Left renal cortex interstitium (tissue), 4 donors: ENCODE data around the gene GNA15. TPM values are rescaled to one million over a fixed set of nuclear protein-coding genes. Genes with fewer than 3 reads are reported as not detected.
"Not testable (repeated sequence)": the region's sequence is repeated elsewhere in the genome, so short reads cannot be mapped to it uniquely, and the experiment has no call there.

Source experiments
- DNase-seq, 4 donors: peaks; one replicate each; pipeline ENCODE4 v3.0.0-alpha.2; 2013; ENCODE audit warnings: low read depth in 4 of 4, low spot score in 2 of 4, missing footprints in 1 of 4
- polyA plus RNA-seq, 4 donors: library from polyadenylated mRNA; unstranded; fragments of 120-200 nt; gene quantifications; one replicate each; pipeline ENCODE4 v1.2.1, GENCODE V29; 2013; ENCODE audit not compliant: insufficient read length in 4 of 4

Gene GNA15
- polyA plus RNA-seq, 4 donors, result 0.64 to 1.3 (median 0.97) TPM

GRCh38 chr19:3148503-3148902 lies 12.7 kb downstream of the GNA15 start:
- DNase-seq, result no peak

- no peak for DNase-seq
Observed at GRCh38 chr19:3149089-3149488, 13.3 kb downstream of the GNA15 start.

DNA sequence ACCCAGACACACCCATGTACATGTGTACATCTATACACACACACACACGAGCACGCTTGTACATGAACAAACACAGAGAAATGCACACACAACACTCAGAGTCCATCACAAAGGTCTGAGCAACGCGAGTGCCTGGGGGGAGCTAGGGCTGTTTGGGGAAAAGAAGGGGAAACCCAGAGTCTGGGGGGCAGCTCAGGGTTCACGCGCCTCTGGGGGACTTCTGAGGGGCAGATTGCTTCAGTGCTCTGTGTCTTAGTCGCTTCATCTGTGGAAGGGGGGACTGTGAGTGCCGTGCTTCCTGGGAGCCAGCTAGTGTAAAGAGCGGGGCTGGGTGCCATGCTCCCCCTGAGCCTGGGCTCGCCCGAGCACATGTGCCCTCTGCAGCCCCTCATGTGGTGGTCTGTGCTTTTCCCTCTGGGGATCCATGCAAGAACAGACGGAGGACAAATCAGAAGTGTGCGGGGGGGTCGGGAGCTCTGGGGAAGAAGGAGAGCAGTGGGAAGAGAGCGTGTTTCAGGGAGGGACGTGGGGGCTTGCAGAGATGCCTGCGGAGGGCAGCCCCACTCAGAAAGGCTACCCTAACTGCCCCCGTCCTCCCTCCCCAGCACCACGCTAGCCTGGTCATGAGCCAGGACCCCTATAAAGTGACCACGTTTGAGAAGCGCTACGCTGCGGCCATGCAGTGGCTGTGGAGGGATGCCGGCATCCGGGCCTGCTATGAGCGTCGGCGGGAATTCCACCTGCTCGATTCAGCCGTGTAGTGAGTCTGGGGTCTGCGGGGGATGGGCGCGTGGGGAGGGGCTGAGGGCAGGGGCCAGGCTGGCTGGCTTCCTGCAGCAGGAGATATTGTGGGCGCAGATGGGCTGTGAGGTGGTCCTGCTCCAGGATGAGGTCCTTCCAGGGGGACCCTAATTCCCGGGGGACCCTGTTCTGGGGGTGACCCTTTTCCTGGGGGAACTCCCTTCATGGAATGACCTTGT lies 14.0 kb downstream of the GNA15 start:
- DNase-seq, result no peak

DNA sequence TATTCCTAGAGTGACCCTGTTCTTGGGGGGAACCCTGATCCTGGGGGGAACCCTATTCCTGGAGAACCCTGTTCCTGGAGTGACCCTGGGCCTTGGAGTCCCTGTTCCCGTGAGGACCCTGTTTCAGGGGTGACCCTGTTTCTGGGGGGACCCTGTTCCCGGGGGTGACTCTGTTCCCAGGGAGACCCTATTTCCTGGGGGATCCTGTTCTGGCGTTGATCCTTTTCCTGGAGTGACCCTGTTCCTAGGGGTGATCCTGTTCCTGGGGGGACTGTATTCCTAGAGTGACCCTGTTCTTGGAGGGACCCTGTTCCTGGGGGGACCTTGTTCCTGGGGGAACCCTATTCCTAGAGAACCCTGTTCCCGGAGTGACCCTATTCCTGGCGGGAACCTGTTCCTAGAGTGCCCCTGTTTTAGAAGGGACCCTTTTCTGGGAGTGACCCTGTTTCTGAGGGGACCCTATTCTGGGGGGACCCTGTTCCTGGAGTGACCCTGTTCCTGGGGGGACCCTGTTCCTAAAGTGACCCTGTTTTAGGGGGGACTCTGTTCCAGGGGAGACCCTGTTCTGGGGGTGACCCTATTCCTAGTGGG lies 15.0 kb downstream of the GNA15 start:
- DNase-seq, result no peak

GRCh38 chr19:3151563-3152418 lies 16.0 kb downstream of the GNA15 start:
- DNase-seq, result no peak

DNA sequence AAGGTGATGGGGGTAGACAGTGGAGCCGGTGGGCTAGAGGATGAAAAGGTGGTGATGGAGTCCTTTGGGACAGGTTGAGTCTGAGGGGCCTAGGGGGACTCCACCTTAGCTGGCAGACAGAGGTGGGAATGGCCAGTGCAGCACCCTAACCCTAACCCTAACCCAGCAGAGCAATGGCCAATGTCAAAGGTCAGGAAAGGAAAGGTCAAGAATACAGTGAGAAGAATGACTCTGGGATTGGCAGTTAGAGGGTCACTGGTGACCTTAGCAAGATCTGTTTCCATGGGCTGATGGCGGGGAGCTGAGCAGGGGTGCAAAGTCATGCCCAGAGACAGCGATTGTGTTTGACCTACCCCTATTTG lies 16.6 kb downstream of the GNA15 start:
- no peak for DNase-seq

DNA sequence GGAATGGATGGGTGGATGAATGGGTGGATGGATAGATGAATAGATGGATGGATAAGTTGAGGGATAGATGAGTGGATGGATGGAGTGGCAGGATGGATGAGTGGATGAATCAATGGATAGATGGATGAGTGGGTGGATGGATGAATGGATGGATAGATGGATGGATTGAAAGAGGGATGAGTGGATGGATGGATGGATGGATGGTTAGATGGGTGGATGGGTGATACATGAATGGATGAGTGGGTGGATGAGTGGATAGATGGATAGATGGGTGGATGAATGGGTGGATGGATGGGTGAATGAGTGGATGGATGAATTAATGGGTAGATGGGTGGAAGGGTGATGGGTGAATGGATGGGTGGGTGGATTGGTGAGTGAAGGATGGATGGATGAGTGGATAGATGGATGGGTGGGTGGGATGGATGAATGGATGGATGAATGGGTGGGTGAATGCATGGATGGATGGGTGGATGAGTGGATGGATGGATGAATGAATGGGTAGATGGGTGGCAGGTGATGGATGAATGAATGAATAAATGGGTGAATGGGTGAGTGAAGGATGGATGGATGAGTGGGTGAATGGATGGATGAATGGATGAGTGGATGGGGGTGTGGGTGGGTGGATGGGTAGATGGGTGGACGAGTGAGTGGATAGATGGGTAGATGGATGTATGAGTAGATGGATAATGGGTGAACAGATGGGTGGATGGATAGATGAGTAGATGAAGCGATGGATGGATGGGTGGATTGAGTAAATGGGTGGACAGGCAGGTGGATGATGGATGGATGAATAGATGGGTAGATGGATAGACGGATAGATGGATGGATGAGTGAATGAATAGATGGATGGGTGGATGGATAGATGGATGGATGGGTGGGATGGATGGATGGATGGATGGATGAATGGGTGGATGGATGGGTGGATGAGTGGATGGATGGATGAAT lies 17.7 kb downstream of the GNA15 start:
- no peak for DNase-seq

GRCh38 chr19:3154447-3154846 lies 18.6 kb downstream of the GNA15 start:
- not testable (repeated sequence) for DNase-seq

DNA sequence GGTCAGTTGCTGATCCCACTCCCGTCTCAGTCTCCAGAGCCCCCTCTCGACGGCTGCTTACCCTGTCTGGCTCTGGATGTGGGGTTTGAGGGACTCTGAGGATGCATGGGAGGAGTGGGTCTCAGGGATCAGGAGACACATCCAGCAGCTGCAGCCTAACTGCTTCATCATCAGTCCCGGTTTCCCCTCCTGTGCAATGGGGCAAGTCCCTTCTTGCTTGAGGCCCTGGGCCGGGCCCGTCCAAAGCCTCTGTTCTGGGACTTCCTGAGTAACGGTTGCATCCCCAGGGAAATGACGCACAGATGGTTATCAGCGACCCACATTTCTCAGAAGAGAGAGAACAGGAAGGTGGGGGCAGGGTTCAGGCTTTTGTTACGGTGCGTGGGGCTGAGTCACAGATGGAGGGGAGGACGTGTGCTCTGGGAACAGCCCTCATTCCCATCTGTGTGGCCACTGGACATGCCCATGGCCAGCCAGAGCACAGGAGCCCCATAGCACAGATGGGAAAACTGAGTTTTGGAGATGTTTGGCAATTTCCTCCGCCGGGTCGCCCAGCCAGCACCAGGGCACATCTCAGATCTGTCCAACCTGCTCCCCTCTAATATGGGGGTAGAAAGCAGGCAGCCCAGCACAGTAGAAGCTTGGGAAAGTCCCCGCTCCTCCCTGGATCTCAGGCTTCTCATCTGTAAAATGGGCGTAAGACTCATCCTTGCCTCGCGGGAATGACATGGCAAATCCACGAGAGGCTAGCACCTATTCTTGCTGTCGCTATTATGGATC lies 19.3 kb downstream of the GNA15 start:
- no peak for DNase-seq

- no peak for DNase-seq
Observed at GRCh38 chr19:3157096-3157845, 21.4 kb downstream of the GNA15 start.

- DNase-seq, result no peak
Observed at GRCh38 chr19:3159565-3159964, 23.7 kb downstream of the GNA15 start.

- DNase-seq, result no peak
Observed at GRCh38 chr19:3160219-3160618, 24.4 kb downstream of the GNA15 start.

DNA sequence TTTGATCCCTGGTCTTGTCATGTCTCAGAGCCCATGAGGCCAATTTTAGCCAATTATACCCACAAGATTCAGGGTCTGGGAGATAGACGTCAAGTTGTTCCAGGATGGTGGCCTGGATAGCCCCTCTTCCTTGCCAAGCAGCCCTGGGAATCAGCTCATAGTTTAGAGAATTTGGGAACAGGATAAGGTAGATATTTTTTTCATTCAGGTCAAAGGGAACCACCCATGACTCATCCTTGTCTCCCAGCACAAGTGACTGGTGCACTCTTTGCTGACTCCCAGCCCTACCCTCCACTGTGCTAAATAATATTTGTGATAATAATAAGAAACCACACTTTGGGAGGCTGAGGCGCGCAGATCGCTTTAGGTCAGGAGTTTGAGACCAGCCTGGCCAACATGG lies 25.6 kb downstream of the GNA15 start:
- no peak for DNase-seq

DNA sequence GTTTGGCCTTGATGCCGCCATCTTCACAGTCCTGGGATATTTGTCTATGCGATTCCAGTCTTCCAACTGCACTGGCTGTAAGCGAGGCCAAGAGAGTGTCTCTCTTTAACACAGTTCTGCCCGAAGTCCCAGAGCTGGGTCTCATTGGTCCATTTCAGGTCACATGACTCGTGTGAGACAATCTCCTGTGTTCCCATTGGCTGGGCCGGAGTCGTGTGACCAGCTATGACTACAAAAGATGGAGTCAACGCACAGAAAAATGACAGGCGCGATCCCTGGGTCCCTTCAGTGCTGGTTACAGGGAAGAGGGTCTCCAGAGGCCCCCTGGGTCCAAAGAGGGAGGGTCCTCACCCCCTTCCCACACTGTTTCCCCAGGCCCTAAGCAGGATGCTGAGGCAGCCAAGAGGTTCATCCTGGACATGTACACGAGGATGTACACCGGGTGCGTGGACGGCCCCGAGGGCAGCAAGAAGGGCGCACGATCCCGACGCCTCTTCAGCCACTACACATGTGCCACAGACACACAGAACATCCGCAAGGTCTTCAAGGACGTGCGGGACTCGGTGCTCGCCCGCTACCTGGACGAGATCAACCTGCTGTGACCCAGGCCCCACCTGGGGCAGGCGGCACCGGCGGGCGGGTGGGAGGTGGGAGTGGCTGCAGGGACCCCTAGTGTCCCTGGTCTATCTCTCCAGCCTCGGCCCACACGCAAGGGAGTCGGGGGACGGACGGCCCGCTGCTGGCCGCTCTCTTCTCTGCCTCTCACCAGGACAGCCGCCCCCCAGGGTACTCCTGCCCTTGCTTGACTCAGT lies 26.8 kb downstream of the GNA15 start:
- no peak for DNase-seq

DNA sequence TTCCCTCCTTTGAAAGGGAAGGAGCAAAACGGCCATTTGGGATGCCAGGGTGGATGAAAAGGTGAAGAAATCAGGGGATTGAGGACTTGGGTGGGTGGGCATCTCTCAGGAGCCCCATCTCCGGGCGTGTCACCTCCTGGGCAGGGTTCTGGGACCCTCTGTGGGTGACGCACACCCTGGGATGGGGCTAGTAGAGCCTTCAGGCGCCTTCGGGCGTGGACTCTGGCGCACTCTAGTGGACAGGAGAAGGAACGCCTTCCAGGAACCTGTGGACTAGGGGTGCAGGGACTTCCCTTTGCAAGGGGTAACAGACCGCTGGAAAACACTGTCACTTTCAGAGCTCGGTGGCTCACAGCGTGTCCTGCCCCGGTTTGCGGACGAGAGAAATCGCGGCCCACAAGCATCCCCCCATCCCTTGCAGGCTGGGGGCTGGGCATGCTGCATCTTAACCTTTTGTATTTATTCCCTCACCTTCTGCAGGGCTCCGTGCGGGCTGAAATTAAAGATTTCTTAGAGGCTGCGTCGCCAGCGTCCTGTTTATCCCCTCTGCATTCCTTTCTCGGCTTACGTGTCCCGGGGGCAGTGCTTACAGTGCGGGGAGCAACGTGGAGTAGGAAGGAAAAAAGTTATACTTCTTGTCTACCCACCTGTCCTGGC lies 27.5 kb downstream of the GNA15 start:
- DNase-seq, result peak in 2 of 4 donors; percentile 38 to 51

DNA sequence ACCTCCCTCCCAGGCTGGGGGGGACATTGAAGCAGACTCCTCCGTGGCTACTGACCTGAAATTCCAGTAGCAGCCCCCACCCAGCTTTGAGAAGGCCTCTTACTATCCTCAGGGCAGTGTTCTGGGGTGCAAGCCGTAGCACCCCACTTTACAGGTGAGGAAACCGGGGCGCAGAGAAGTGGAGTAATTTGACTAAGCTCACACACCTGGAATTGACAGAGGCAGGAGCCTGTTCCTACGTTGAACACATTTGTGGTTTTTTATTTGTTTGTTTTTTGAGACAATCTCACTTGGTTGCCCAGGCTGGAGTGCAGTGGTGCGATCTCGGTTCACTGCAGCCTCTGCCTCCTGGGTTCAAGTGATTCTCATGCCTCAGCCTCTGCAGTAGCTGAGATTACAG lies 28.1 kb downstream of the GNA15 start:
- DNase-seq, result no peak
